Upper lobe of left lung (tissue), 6 donors: ENCODE results near the gene ZFR. TPM values are rescaled to one million over a fixed set of nuclear protein-coding genes. Genes with fewer than 3 reads are reported as not detected.

Experiments used
- ATAC-seq, 2 donors: fragments of 200-7000 bp; cut with Tn5 transposase; one replicate each; pipeline ENCODE4 v1.9.1; 2022; ENCODE audit warnings: mild to moderate bottlenecking in 2 of 2, moderate library complexity in 2 of 2; ENCODE audit not compliant: low FRiP score in 2 of 2
- DNase-seq, 2 donors: peaks; one replicate each; pipeline ENCODE4 v3.0.0-alpha.2; 2019 to 2020
- H3K27ac ChIP-seq, 4 donors: fragments of 200-600 bp; sonication (generic); one replicate each; pipeline ENCODE4 v1.5.1; 2016 to 2019
- H3K27me3 ChIP-seq, 4 donors: fragments of 200-600 bp; sonication (generic); one replicate each; pipeline ENCODE4 v1.5.1; 2017 to 2019
- H3K36me3 ChIP-seq, 4 donors: fragments of 200-600 bp; sonication (generic); one replicate each; pipeline ENCODE4 v1.5.1; 2016 to 2019
- H3K4me1 ChIP-seq, 4 donors: fragments of 200-600 bp; sonication (generic); one replicate each; pipeline ENCODE4 v1.5.1; 2018 to 2019
- H3K4me3 ChIP-seq, 4 donors: fragments of 200-600 bp; sonication (generic); one replicate each; pipeline ENCODE4 v1.5.1; 2017 to 2019; ENCODE audit warnings: mild to moderate bottlenecking in 2 of 4, moderate library complexity in 1 of 4
- H3K9me3 ChIP-seq, 4 donors: fragments of 200-600 bp; sonication (generic); one replicate each; pipeline ENCODE4 v1.5.1; 2018 to 2019
- CTCF ChIP-seq, 6 experiments: fragments of 450-650 bp in 4 of 6; fragments of 200-600 bp in 2 of 6; sonication (generic) in 2 of 6; IDR thresholded peaks; one replicate each; pipeline ENCODE4 v1.5.1; 2016 to 2019; ENCODE audit warnings: antibody characterized with exemption in 6 of 6
- EP300 ChIP-seq, 4 donors: sonication (generic); formaldehyde crosslinking; IDR thresholded peaks; one replicate each; pipeline ENCODE4 v1.5.1; 2017; ENCODE audit warnings: antibody characterized with exemption in 4 of 4, control low read depth in 2 of 4
- POLR2A ChIP-seq, 4 donors: fragments of 450-650 bp; IDR thresholded peaks; one replicate each; pipeline ENCODE4 v1.5.1; 2016 to 2017; ENCODE audit warnings: antibody characterized with exemption in 4 of 4, mild to moderate bottlenecking in 2 of 4
- POLR2AphosphoS5 ChIP-seq, 2 donors: sonication (generic); formaldehyde crosslinking; IDR thresholded peaks; one replicate each; pipeline ENCODE4 v1.5.1; 2017; ENCODE audit warnings: antibody characterized with exemption in 2 of 2
- WGBS, 2 donors: methylation state at CpG; one replicate each; pipeline ENCODE4 v1.1.5; 2017 to 2018; 5-methylcytosine and 5-hydroxymethylcytosine counted together
- total RNA-seq, 6 donors: library from RNA; depleted of rRNA in 4 of 6; stranded (reverse); fragments of >200 nt in 4 of 6; gene quantifications; one replicate each; pipeline versions ENCODE4 v1.1.0 to v1.2.1, GENCODE V29; 2016 to 2021
- donor health status: DM: no; HTN: no; CAD: no; lungs with moderate emphysema.
- donor health status: DM: no; HTN: yes; CAD: no; lungs with severe emphysema.

Gene ZFR
- total RNA-seq, 6 donors from 2014 or later: 33.8 to 85.1 (median 50.2) TPM

DNA sequence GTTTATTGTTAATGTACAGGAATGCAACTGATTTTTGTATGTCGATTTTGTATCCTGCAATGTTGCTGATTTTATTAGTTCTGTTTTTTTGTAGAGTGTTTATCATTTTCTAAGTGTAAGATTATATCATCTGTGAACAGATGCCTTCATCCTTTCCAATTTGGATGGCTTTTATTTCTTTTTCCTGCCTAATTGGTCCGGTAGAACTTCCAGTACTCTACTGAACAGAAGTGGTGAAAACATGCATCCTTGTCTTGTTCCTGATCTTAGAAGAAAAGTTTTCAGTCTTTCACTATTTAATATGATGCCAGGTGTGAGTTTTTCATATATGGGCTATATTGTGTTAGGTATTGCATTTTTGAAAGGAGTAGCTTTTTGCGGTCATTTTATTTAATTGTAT, 42.5 kb upstream of the ZFR start:
- H3K27me3 ChIP-seq: no peaks in the 10 kb centered on the region
- no peak for ATAC-seq
- WGBS, 2 donors: 73 to 87% methylated on average over 3 of the region's 3 CpGs
- H3K9me3 ChIP-seq: no peaks in the 10 kb centered on the region
- DNase-seq: no peak
- TF ChIP-seq POLR2AphosphoS5 (IDR thresholded peaks at IDR 0.05) (no peak), POLR2A (IDR thresholded peaks at IDR 0.05) (no peak), EP300 (IDR thresholded peaks at IDR 0.05) (no peak), CTCF (IDR thresholded peaks at IDR 0.05) (no peak)
- no peak overlapping the region for H3K4me3 ChIP-seq
- no peaks in the 10 kb centered on the region for H3K36me3 ChIP-seq
- peaks cover 0 to 5% (median 2%) of the 10 kb centered on the region in 4 donors for H3K4me1 ChIP-seq
- H3K27ac ChIP-seq: no peak overlapping the region

DNA sequence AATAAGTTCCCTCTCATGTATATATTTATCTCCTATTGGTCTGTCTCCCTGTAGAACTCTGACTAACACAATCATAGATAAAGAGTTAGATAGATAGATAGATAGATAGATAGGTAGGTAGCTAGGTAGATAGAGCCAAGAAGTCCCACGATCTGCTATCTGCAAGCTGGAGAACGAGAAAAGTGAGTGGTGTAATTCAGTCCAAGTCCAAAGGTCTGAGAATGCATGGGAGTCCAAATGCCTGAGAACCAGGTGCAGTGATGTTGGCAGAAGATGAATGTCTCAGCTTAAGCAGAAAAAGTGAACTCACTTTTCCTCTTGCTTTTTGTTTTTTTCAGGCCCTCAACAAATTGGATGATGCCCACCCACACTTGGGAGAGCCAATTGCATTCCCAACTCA, 37.7 kb upstream of the ZFR start:
- Histone ChIP-seq H3K9me3 (no peaks in the 10 kb centered on the region), H3K36me3 (no peaks in the 10 kb centered on the region), H3K27me3 (no peaks in the 10 kb centered on the region), H3K4me3 (no peak overlapping the region), H3K27ac (no peak overlapping the region), H3K4me1 (no peaks in the 10 kb centered on the region)
- ATAC-seq (no peak), DNase-seq (no peak)
- 89 to 91% methylated on average over 2 of the region's 2 CpGs for WGBS, 2 donors
- TF ChIP-seq POLR2AphosphoS5 (IDR thresholded peaks at IDR 0.05) (no peak), EP300 (IDR thresholded peaks at IDR 0.05) (no peak), POLR2A (IDR thresholded peaks at IDR 0.05) (no peak), CTCF (IDR thresholded peaks at IDR 0.05) (no peak)

DNA sequence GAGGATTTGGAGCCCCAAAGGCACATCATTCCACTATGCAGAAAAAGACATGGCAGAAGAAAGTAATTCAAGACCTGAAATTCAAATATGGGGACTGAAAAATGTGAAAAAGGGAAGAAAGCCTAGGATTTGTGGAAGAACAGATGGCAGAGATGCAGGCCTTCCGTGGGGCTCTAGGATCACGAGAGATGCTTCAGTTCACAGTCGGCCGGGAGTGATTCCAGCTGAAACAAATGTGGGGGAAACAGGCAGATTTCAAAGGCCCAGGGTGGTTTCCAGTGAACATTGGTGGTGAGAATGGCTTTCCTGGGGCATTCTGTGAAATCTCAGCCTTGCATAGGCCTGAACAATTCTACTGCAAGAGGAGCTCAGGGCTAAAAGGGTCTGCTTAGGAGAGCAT, 34.6 kb upstream of the ZFR start:
- no peak overlapping the region for H3K4me3 ChIP-seq
- TF ChIP-seq POLR2A (IDR thresholded peaks at IDR 0.05) (no peak), CTCF (IDR thresholded peaks at IDR 0.05) (no peak), EP300 (IDR thresholded peaks at IDR 0.05) (no peak), POLR2AphosphoS5 (IDR thresholded peaks at IDR 0.05) (no peak)
- no peaks in the 10 kb centered on the region for H3K27me3 ChIP-seq
- 81 to 83% methylated on average over 4 of the region's 4 CpGs for WGBS, 2 donors
- no peaks in the 10 kb centered on the region for H3K36me3 ChIP-seq
- no peak overlapping the region for H3K27ac ChIP-seq
- no peaks in the 10 kb centered on the region for H3K4me1 ChIP-seq
- ATAC-seq: no peak
- no peaks in the 10 kb centered on the region for H3K9me3 ChIP-seq
- no peak for DNase-seq

DNA sequence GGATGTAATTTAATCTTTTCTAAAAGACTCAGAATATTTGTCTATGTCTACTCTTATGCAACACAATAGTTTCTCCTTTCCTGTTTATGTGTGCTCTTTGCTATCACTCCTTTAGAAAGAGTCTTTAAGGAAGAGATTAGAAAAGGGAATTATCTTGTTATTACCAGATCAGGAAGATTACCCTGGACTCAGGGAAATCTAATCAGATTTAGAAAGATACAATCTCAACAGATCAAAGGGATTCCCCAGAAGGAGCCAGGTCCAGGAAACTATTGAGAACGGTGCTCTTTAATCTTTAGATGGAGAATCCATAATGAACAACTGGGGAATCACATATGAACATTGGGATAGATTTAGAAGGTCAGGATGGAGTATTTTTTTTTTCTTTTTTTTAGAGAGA, 32.4 kb upstream of the ZFR start:
- TF ChIP-seq CTCF (IDR thresholded peaks at IDR 0.05) (no peak), POLR2AphosphoS5 (IDR thresholded peaks at IDR 0.05) (no peak), EP300 (IDR thresholded peaks at IDR 0.05) (no peak), POLR2A (IDR thresholded peaks at IDR 0.05) (no peak)

GRCh38 chr5:32475334-32476097, 31.0 kb upstream of the ZFR start:
- DNase-seq (no peak), ATAC-seq (no peak)
- no peaks in the 10 kb centered on the region for H3K36me3 ChIP-seq
- WGBS, 2 donors: 82 to 84% methylated on average over 6 of the region's 6 CpGs
- no peak for TF ChIP-seq EP300 (IDR thresholded peaks at IDR 0.05)
- TF ChIP-seq POLR2A (IDR thresholded peaks at IDR 0.05): no peak
- TF ChIP-seq POLR2AphosphoS5 (IDR thresholded peaks at IDR 0.05): no peak
- no peak for TF ChIP-seq CTCF (IDR thresholded peaks at IDR 0.05)
- no peak overlapping the region for H3K27ac ChIP-seq
- no peaks in the 10 kb centered on the region for H3K9me3 ChIP-seq
- H3K4me1 ChIP-seq: no peaks in the 10 kb centered on the region
- H3K4me3 ChIP-seq: no peak overlapping the region
- no peaks in the 10 kb centered on the region for H3K27me3 ChIP-seq

More for the DNA sequence above, 32.4 kb upstream of the ZFR start:
- Histone ChIP-seq H3K4me3 (no peak overlapping the region), H3K36me3 (no peaks in the 10 kb centered on the region), H3K9me3 (no peaks in the 10 kb centered on the region), H3K4me1 (no peaks in the 10 kb centered on the region), H3K27me3 (no peaks in the 10 kb centered on the region), H3K27ac (no peak overlapping the region)
- 52 to 59% methylated on average over 1 of the region's 1 CpG for WGBS, 2 donors
- DNase-seq (no peak), ATAC-seq (no peak)
